Skin epidermis (tissue), 12 donors: ENCODE results near the gene AIMP2.
A peak's percentile ranks its signal among the peaks of the same experiment; 100 is the strongest.
"Not testable (repeated sequence)": the region's sequence is repeated elsewhere in the genome, so short reads cannot be mapped to it uniquely, and the experiment has no call there.

Experiments used
- H3K27ac ChIP-seq, 21 experiments: fragments of 200-600 bp; sonication (generic) in 11 of 21; one replicate each; pipeline ENCODE4 v1.5.0; 2020; ENCODE audit warnings: mild to moderate bottlenecking in 3 of 21, inconsistent platforms in 2 of 21, moderate library complexity in 2 of 21
- H3K4me3 ChIP-seq, 7 experiments: fragments of 200-600 bp; sonication (generic) in 2 of 7; one replicate each; pipeline ENCODE4 v1.5.0; 2020; ENCODE audit warnings: inconsistent platforms in 2 of 7, mild to moderate bottlenecking in 2 of 7, moderate library complexity in 1 of 7

Gene AIMP2

GRCh38 chr7:6023974-6024435, 14.9 kb downstream of the AIMP2 start:
- Histone ChIP-seq H3K4me3 (no peak overlapping the region), H3K27ac (no peak overlapping the region)

- Histone ChIP-seq H3K4me3 (peak overlapping the region in 6 of 7 experiments; percentile 5 to 28 (median 18)), H3K27ac (peak overlapping the region; percentile 18 to 86 (median 67))
Observed at GRCh38 chr7:6026011-6026819, 17.1 kb downstream of the AIMP2 start.

GRCh38 chr7:6026820-6027311, 17.8 kb downstream of the AIMP2 start:
- peak overlapping the region in 18 of 21 experiments; percentile 18 to 86 (median 70) for H3K27ac ChIP-seq
- H3K4me3 ChIP-seq, result peak overlapping the region in 5 of 7 experiments; percentile 5 to 28 (median 18)

DNA sequence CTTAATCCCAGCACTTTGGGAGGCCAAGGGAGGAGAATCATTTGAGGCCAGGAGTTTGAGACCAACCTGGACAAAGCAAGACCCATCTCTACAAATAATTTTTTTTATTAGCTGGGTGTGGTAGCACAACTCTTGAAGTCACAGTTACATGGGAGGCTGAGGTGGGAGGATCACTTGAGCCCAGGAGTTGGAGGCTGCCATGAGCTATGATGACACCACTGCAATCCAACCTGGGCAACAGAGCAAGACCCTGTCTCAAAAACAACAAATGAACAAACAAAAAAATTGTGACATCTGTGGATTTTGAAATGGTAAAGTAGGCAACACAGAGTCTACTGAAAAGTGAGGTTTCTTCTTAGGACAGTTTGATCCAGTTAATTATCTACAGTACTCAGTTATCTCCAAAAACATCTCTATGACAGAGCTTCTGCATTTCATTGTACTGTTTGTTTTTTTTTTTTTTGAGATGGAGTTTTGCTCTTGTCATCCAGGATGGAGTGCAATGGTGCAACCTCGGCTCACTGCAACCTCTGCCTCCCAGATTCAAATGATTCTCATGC, 18.8 kb downstream of the AIMP2 start:
- Histone ChIP-seq H3K4me3 (no peak overlapping the region), H3K27ac (peak overlapping the region in 3 of 21 experiments; percentile 3 to 68 (median 34))

- no peak overlapping the region for H3K4me3 ChIP-seq
- H3K27ac ChIP-seq, result no peak overlapping the region
Observed at GRCh38 chr7:6028563-6028962, 19.5 kb downstream of the AIMP2 start.

DNA sequence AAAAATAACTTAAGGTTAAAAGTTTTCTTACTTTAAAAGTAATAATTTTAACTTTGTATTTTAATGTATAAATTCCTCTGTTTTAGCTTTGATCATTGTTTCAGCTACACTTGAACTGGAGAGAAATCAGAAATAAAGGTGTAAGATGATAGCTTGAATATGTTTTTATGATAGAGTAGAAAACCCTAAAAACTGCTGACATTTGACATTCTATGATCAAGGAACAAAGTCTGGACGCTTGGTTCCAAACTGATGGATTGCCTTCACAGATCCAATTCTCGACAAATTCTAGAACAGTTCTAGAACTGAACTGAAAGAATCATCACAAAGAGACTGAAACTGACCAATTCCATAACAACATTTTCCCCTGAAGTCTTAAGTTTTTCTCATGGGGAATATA, 21.9 kb downstream of the AIMP2 start, which contains the start of gene ANKRD61:
TSS of gene ANKRD61 (plus strand) at position 389 of the 400 bp plus-strand sequence. CDS start at position 389, 0 bp downstream.
- H3K4me3 ChIP-seq, result no peak within 1 kb of the TSS
- no peak within 1 kb of the TSS for H3K27ac ChIP-seq

GRCh38 chr7:6031567-6031966, 22.5 kb downstream of the AIMP2 start:
- no peak overlapping the region for H3K27ac ChIP-seq
- no peak overlapping the region for H3K4me3 ChIP-seq

DNA sequence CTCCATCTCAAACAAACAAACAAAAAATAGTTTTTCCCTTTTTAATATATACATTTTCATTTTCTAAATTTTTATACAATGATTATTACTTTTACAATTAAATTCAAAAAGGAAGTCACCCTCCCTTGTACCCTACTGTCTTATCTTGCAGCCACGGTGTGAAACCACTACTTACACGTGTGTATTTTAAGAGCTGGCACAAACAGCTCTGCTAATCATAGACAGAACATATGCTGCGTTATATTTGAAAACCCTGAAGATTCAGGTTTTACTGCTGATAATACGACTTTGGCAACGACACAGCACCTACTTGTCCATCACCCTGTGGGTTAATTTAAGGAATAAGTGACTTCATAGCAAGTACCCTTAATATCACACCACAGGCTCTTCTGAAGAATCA, 23.1 kb downstream of the AIMP2 start:
- H3K4me3 ChIP-seq, result no peak overlapping the region
- H3K27ac ChIP-seq, result no peak overlapping the region

DNA sequence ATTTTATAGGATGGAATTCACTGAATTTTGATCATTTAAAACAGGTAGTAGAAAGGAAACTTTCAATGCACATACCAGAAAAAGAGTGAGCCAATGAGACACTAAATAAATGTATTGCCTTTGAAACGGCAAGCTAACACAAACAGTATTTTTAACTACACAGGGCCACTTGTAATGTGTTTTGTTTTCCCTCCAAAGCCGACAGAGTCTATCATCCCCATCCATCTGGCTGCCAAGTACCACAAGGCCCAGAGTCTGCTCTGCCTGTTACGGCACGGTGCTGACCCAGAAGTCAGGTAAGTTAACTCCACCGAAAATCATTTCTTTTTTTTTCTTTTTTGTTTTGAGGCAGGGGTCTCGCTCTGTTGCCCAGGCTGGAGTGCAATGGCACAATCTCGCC, 23.6 kb downstream of the AIMP2 start:
- Histone ChIP-seq H3K4me3 (no peak overlapping the region), H3K27ac (no peak overlapping the region)

DNA sequence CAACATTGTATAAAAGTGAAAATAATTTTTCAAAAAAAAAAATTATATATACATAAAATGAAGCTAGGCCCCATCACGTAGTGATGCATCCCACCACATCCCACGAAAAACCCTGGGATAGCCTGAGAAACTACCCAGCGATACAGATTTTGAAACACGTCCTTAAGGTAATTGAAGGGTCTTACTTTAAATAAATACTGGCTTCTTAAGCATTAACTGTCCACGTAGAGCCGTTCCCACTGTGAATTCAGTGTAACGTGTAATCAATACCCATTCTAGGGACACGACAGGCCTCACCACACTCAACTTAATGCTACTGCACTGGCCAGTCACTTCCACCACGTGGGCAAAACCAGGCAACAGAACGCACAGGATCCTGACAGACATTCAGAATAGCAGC, 26.1 kb downstream of the AIMP2 start:
- no peak overlapping the region for H3K27ac ChIP-seq
- H3K4me3 ChIP-seq, result no peak overlapping the region

DNA sequence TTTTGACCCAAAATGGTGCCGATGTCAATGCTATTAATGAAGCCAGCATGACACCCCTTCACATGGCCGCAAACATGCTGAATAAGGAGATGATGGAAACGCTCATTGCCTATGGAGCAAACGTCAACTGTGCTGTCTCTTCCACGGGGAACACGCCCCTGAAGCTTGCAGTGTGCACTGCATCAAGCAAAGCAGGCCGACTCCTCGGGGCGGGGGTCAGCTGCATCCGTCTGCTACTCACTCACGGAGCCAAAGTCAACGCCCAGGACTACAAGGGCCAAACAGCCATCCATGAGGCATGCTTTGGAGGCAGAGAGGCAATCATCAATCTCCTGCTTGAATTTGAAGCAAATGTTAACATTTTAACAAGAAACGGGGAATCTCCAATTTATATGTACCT, 26.6 kb downstream of the AIMP2 start:
- Histone ChIP-seq H3K27ac (no peak overlapping the region), H3K4me3 (no peak overlapping the region)

DNA sequence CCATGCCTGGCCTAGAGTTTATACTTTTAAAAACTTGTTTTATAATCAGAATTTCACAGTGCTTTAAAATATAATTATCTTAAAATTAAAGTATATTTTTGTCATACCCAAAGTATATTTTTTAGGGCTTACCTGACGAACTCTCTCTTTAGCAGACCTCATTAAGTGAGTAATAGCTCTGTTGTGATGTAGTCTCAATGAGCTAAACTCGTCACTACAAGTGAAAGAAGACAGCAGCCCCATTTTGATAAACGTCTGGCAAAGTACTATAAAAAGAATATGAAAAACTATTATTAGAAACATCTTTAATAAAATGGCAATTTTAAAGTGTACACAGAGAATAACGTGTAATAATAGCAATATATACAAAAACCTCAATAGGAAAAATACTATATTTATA, 40.7 kb downstream of the AIMP2 start:
- H3K27ac ChIP-seq, result no peak overlapping the region
- no peak overlapping the region for H3K4me3 ChIP-seq

- not testable (repeated sequence) for H3K27ac ChIP-seq, H3K4me3 ChIP-seq
Observed at GRCh38 chr7:6051185-6051584, 42.1 kb downstream of the AIMP2 start.

- H3K4me3 ChIP-seq, result no peak overlapping the region
- no peak overlapping the region for H3K27ac ChIP-seq
Observed at GRCh38 chr7:6056616-6057015, 47.5 kb downstream of the AIMP2 start.

DNA sequence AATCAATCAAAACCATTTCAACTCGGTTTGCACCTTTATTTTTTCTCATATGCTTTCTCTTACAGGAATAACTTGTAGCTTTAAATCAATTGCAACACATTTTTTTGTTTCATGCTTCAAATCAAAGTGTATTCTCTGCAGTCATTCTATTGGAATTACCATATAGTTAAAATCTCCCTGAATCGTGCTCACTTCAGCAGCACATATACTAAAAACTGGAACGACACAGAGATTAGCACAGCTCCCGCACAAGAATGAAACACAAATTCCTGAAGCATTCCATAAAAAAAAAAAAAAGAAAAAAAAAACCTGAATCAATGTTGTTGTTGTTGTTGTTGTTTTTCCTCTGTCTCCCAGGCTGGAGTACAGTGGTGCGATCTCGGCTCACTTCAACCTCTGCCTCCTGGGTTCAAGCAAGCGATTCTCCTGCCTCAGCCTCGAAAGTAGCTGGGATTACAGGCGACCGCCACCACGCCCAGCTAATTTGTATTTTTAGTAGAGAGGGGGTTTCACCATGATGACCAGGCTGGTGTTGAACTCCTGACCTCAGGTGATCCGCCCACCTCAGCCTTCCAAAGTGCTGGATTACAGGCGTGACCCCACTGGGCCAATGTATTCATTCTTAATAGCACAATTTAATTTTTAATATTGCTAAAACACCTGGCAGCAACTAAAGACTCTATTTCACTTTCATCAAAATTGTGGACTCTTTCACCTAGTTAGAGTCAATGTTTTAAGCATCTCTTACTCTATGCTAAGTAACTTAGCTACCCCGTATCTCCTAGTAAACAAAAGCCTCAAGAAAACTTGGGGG, 48.5 kb downstream of the AIMP2 start:
- Histone ChIP-seq H3K27ac (peak overlapping the region in 6 of 21 experiments; percentile 42 to 89 (median 84)), H3K4me3 (peak overlapping the region in 5 of 7 experiments; percentile 81 to 94 (median 90))

DNA sequence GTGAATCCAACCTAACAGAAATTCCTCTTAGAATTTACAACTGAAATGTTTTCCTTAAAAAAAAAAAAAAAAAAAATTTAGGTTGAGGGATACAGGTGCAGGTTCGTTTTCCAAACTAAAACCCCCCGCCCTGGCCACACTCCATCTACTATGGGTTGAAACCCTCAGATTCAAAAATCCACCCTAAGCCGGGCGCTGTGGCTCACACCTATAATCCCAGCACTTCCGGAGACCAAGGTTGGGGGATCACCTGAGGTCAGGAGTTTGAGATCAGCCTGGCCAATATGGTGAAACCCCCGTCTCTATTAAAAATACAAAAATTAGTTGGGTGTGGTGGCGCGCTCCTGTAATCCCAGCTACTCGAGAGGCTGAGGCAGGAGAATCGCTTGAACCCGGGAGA, 50.9 kb downstream of the AIMP2 start:
- not testable (repeated sequence) for H3K4me3 ChIP-seq

GRCh38 chr7:6071406-6071805, 62.3 kb downstream of the AIMP2 start:
- Histone ChIP-seq H3K4me3 (no peak overlapping the region), H3K27ac (no peak overlapping the region)

More for the DNA sequence above, 50.9 kb downstream of the AIMP2 start:
- H3K27ac ChIP-seq, result not testable (repeated sequence)
